ENCODE measurements around the gene INTS6. TPM values are rescaled to one million over a fixed set of nuclear protein-coding genes. Genes with fewer than 3 reads are reported as not detected.

The INTS6 gene
- total RNA-seq, 4 donors from 2014 or later = 30.8 to 60.1 (median 45.5) TPM

DNA sequence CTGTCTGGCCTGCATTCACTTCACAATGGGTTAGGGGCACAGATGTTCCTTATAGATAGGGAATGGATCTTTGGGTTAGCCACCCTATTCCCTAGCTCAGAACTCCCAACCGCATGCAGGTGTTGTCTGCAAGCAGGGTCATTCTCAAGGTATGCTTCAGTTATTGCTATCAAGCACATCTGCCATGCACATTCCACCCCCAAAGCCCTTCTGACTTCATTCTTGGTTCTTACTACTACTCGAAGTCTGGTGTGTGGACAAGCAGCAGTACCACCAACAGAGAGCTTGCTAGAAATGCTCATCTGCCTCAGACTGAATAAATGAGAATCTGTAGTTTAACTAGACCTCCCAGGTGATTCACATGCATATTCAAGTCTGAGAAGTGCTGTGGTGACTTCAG is 82.0 kb downstream of the INTS6 start:
- TF ChIP-seq, protein P1, sequence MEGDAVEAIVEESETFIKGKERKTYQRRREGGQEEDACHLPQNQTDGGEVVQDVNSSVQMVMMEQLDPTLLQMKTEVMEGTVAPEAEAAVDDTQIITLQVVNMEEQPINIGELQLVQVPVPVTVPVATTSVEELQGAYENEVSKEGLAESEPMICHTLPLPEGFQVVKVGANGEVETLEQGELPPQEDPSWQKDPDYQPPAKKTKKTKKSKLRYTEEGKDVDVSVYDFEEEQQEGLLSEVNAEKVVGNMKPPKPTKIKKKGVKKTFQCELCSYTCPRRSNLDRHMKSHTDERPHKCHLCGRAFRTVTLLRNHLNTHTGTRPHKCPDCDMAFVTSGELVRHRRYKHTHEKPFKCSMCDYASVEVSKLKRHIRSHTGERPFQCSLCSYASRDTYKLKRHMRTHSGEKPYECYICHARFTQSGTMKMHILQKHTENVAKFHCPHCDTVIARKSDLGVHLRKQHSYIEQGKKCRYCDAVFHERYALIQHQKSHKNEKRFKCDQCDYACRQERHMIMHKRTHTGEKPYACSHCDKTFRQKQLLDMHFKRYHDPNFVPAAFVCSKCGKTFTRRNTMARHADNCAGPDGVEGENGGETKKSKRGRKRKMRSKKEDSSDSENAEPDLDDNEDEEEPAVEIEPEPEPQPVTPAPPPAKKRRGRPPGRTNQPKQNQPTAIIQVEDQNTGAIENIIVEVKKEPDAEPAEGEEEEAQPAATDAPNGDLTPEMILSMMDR (IDR thresholded peaks at IDR 0.05) = no peak
- no peak for TF ChIP-seq EP300 (IDR thresholded peaks at IDR 0.05)
- H3K4me1 ChIP-seq = no peaks in the 10 kb centered on the region
- WGBS, 2 donors = 87 to 93% methylated on average over 2 of the region's 2 CpGs
- H3K9me3 ChIP-seq = no peaks in the 10 kb centered on the region
- no peak for DNase-seq (ENCODE audit: low spot score in 2 of 2)
- no peak overlapping the region for H3K27ac ChIP-seq
- no peak overlapping the region for H3K4me3 ChIP-seq
- H3K27me3 ChIP-seq = no peaks in the 10 kb centered on the region
- H3K36me3 ChIP-seq = peaks cover 0 to 91% (median 0%) of the 10 kb centered on the region in 3 donors

DNA sequence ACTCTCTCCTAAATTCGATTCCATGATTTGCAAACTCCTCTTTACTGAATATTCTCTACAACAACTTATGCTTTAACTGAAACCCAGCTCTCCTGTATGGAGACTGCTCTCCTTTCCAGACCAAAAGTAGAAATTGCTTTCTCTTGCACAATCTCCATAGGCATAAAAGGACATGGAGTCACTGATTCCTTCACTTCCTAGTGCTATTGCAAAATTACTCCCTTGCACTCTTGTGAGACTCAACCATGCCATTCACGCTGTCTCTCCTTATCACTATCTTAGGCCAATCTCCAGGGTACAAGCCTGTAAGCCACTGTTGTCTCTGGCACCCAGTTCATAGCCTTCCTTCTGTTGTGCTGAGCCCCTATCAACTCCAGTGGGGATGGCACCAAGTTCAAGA is 82.7 kb downstream of the INTS6 start:
- no peak overlapping the region for H3K4me3 ChIP-seq
- no peak for DNase-seq (ENCODE audit: low spot score in 2 of 2)
- H3K36me3 ChIP-seq = peaks cover 0 to 91% (median 0%) of the 10 kb centered on the region in 3 donors
- TF ChIP-seq, protein P1 (IDR thresholded peaks at IDR 0.05) = no peak
- TF ChIP-seq EP300 (IDR thresholded peaks at IDR 0.05) (no peak), POLR2A (IDR thresholded peaks at IDR 0.05) (no peak)
- no peak overlapping the region for H3K27ac ChIP-seq
- H3K4me1 ChIP-seq = no peaks in the 10 kb centered on the region
- no peaks in the 10 kb centered on the region for H3K27me3 ChIP-seq
- H3K9me3 ChIP-seq = no peaks in the 10 kb centered on the region
- WGBS, 2 donors = 84 to 87% methylated on average over 2 of the region's 2 CpGs

DNA sequence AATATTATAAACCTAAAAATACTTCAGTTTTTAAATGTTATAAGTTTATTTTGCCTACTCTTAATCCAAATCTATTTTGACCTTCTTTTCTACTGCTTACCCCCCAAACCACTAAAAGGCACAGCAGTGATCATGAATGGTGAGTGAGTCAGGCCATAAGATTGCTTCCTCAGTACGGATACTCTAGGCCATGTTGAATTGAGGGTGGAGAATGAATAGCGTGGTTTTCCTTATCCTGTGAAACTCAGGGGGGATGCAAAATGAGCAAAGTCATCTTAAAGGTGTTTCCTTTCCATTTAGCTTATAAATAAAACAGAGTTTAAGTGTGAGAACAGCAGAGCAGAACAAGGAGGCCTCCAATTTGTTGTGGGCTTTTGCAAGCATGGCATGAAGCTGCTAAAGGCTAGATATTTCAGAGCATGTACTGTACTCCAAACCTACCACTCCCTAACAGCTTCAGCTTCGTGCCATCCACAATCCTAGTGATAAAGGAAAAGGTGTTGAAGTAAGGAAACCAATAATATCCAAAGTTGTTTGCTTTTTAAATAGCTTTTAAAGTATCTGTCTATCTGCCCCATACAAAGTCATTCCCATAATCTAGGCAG is 88.3 kb downstream of the INTS6 start:
- Histone ChIP-seq H3K27ac (no peak overlapping the region), H3K36me3 (peaks cover 0 to 70% (median 0%) of the 10 kb centered on the region in 3 donors), H3K4me3 (no peak overlapping the region), H3K27me3 (no peaks in the 10 kb centered on the region), H3K9me3 (no peaks in the 10 kb centered on the region), H3K4me1 (no peaks in the 10 kb centered on the region)
- 77 to 80% methylated on average over 3 of the region's 3 CpGs for WGBS, 2 donors
- no peak for TF ChIP-seq POLR2A (IDR thresholded peaks at IDR 0.05)
- TF ChIP-seq, protein P1 (IDR thresholded peaks at IDR 0.05) = no peak
- no peak for TF ChIP-seq EP300 (IDR thresholded peaks at IDR 0.05)
- no peak for DNase-seq (ENCODE audit: low spot score in 2 of 2)

DNA sequence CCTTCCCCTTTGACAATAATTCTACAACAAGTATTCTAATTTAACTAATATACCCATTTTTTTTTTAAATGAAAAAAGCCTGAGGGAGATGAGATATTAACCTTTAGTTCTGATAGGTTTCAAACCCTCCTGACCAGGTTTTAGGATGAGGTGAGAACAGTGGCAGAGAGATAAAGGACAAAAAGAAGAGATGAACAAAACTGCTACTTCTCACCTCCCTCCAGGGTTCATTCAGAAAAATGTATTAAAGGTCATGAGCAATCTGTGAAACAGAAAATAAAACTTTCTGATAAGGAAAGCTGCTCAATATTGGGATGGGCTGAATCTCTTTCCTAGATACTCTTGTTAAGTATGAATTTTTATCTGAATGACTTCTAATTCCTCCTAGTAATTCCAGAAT is 89.2 kb downstream of the INTS6 start:
- Histone ChIP-seq H3K27me3 (no peaks in the 10 kb centered on the region), H3K4me3 (no peak overlapping the region), H3K9me3 (no peaks in the 10 kb centered on the region), H3K27ac (no peak overlapping the region), H3K4me1 (no peaks in the 10 kb centered on the region), H3K36me3 (peaks cover 0 to 62% (median 0%) of the 10 kb centered on the region in 3 donors)
- no peak for DNase-seq (ENCODE audit: low spot score in 2 of 2)
- TF ChIP-seq POLR2A (IDR thresholded peaks at IDR 0.05) = no peak
- no peak for TF ChIP-seq EP300 (IDR thresholded peaks at IDR 0.05)
- TF ChIP-seq, protein P1 (IDR thresholded peaks at IDR 0.05) = no peak

DNA sequence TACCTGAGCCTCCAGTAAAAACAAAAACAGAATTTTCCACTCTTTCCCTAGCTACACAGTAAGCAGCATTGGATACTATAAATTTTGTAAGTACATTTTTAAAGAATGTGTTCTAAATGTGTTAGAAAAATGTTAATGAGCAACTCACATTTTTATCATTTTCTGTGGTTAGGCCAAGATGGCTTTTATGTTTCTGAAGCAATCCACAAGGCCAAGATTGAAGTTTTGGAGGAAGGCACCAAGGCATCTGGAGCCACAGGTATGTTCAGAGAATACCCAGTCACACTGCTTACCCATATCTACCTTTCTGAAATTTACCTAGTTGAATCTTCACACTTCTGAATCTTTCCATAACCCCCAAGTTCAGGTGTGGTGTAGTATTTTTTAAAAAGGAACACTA is 91.7 kb downstream of the INTS6 start:
- Histone ChIP-seq H3K27me3 (no peaks in the 10 kb centered on the region), H3K4me1 (no peaks in the 10 kb centered on the region), H3K27ac (no peak overlapping the region), H3K36me3 (peaks cover 0 to 38% (median 0%) of the 10 kb centered on the region in 3 donors), H3K4me3 (no peak overlapping the region), H3K9me3 (no peaks in the 10 kb centered on the region)
- no peak for TF ChIP-seq EP300 (IDR thresholded peaks at IDR 0.05)
- TF ChIP-seq POLR2A (IDR thresholded peaks at IDR 0.05) = no peak
- TF ChIP-seq, protein P1 (IDR thresholded peaks at IDR 0.05) = no peak
- DNase-seq (ENCODE audit: low spot score in 2 of 2) = no peak
